ENCODE results near the gene POLR2B.
"Not testable (repeated sequence)": the region's sequence is repeated elsewhere in the genome, so short reads cannot be mapped to it uniquely, and the experiment has no call there.

POLR2B gene

GRCh38 chr4:56986952-56987351, 8.3 kb downstream of the POLR2B start:
- no peak for DNase-seq (ENCODE audit: low read depth in 2 of 2)

- no peak for DNase-seq (ENCODE audit: low read depth in 2 of 2)
Observed at GRCh38 chr4:56990109-56990905, 11.6 kb downstream of the POLR2B start.

GRCh38 chr4:56995525-56995924, 16.8 kb downstream of the POLR2B start:
- DNase-seq (ENCODE audit: low read depth in 2 of 2): no peak

DNA sequence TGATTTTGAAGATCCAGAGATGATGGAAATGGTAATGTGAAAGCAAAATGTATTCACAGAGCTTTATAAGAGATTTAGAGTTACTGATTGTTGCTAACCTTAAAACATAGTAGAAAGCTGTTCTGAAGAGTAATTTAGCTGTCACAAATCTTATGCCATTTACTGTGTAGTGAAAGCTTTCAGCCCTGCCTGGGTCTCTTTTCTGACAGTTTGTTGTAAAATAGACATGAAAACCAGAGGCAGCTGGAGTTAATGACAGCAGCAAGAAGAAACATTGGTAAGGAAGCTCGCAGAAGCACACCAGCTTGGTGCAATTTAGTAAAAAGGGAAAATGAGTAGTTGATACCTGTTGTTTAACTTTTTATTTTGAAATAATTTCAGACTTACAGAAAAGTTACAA, 21.1 kb downstream of the POLR2B start:
- no peak for DNase-seq (ENCODE audit: low read depth in 2 of 2)

DNA sequence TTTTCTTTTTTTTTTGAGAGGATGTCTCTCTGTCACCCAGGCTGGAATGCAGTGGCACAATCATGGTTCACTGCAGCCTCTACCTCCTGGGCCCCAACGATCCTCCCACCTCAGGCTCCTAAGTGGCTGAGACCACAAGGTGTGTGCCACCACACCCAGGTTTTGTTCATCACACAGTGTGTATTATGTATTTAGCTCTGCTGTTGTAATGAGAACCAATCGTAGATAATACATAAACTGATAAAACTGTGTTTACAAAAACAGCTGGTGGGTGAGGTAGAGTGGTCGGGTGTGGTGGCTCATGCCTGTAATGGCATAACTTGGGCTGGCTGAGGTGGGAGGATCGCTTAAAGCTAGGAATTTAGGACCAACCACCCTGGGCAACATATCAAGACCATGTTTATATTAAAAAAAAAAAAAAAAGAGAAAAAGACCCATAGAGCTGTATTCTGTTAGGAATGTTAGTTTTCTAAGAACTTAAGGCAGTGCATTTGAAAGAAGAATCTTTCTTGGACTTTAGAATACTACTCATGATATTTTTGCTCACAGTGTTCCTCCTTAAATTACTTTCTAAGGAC, 34.9 kb downstream of the POLR2B start:
- DNase-seq (ENCODE audit: low read depth in 2 of 2): no peak

- DNase-seq (ENCODE audit: low read depth in 2 of 2): no peak
Observed at GRCh38 chr4:57018980-57019379, 40.3 kb downstream of the POLR2B start.

DNA sequence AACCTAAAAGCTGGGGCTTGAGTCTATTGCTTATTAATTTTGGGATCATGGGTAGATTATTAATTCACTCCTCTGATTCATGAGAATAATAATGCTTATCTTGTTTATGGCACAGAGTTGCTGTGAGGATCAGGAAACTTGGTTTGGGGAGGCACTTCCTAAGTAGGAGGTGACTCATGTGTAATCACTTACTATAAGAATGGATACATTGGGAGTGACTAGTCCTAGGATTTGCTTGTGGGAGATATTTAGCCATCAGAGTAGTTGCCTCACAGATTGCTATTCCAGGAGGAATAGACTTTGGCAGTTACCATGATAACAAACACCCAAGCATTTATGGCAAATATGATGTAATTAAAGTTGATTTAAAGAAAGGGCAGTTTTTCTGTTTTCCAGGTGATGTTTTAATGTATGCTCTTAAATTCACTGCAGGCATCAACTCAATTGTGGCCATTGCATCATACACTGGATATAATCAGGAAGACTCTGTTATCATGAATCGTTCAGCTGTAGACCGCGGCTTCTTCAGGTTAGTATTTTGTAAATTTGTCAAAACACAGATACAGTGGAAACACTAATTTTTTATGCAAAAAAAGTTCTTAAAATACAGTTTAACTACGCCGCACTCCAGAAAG, 41.9 kb downstream of the POLR2B start:
- no peak for DNase-seq (ENCODE audit: low read depth in 2 of 2)

- DNase-seq (ENCODE audit: low read depth in 2 of 2): no peak
Observed at GRCh38 chr4:57023104-57023503, 44.4 kb downstream of the POLR2B start.

DNA sequence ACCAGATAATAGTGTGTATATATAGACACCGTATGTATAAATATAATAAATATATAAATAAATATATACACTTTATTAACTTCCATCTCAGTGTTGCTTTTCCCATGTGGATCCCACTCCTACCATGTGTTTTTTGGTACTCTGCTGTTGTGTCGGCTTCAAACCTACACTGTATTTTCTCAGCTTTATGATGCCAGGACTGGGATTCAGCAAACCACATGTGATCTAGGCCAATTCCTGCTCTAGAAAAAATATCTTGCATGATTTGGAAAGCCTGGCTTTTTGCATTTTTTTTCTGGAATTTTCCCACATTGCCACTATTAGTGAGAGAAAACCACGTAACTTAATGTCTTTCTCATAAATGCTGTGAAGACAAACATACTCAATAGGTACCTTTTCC, 55.8 kb downstream of the POLR2B start:
- no peak for DNase-seq (ENCODE audit: low read depth in 2 of 2)

GRCh38 chr4:57037982-57038604, 59.4 kb downstream of the POLR2B start:
- DNase-seq (ENCODE audit: low read depth in 2 of 2): no peak

DNA sequence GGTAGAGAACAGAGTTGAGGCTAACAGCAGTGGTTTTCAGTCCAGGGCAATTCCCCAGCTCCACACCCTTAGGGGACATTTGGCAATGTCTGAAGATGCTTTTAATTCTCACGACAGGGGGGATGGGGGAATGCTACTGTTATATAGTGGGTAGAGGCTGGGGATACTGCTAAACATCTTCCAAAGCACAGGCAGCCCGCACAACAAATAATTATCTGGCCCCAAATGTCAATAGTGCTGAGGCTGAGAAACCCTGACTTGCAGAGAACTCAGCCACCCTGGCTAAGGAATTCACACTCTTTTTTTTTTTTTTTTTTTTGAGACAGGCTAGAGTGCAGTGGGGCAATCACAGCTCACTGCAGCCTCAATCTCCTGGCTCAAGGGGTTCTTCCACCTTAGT, 60.6 kb downstream of the POLR2B start:
- no peak for DNase-seq (ENCODE audit: low read depth in 2 of 2)

DNA sequence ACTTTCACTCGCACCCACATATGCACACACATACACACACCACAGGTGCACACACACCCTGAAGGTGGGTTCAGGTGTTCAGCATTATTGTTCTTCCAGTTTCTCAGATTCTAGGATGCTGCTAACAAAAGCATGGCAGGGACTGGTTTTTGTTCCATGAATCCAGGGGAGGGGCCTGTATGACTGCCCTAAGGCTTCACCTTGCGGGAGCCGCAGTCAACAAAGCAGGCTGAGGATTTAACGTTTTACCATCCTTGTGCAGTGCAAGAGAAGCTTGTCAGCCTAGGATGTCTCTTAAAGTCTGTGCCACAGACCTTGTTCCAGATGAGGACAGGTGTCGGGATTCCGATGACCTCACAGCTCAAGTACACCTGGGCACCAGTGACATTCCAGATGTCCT, 61.8 kb downstream of the POLR2B start:
- no peak for DNase-seq (ENCODE audit: low read depth in 2 of 2)

- no peak for DNase-seq (ENCODE audit: low read depth in 2 of 2)
Observed at GRCh38 chr4:57041020-57041419, 62.3 kb downstream of the POLR2B start.

GRCh38 chr4:57042711-57043169, 64.0 kb downstream of the POLR2B start:
- DNase-seq (ENCODE audit: low read depth in 2 of 2): no peak

- no peak for DNase-seq (ENCODE audit: low read depth in 2 of 2)
Observed at GRCh38 chr4:57043347-57044251, 64.9 kb downstream of the POLR2B start.

- no peak for DNase-seq (ENCODE audit: low read depth in 2 of 2)
Observed at GRCh38 chr4:57044279-57044678, 65.6 kb downstream of the POLR2B start.

GRCh38 chr4:57044996-57045395, 66.3 kb downstream of the POLR2B start:
- no peak for DNase-seq (ENCODE audit: low read depth in 2 of 2)

GRCh38 chr4:57047046-57047445, 68.3 kb downstream of the POLR2B start:
- not testable (repeated sequence) for DNase-seq (ENCODE audit: low read depth in 2 of 2)

- no peak for DNase-seq (ENCODE audit: low read depth in 2 of 2)
Observed at GRCh38 chr4:57048590-57049304, 70.1 kb downstream of the POLR2B start.

DNA sequence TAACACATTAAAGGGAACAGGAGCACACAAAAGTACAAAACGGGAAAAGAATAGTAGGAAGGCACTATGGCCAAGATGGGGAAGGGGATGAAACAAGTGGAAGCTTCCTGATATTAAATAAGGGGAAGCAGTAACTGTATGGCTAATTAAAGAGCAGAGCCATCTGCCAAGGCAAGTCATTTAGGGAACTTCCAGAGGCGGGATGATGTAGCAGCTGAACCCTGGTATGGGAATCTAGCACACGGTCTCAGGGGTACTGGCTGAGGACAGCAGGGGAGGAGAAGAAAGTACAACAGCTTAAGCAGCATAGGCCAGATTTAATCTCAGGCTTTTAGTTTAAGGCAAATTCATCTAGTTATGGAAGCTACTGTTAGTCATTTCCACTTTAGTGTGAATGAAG, 72.4 kb downstream of the POLR2B start:
- no peak for DNase-seq (ENCODE audit: low read depth in 2 of 2)

GRCh38 chr4:57051524-57051923, 72.8 kb downstream of the POLR2B start:
- DNase-seq (ENCODE audit: low read depth in 2 of 2): no peak

All from stimulated activated CD8-positive, alpha-beta memory T cell treated with anti-CD3 and anti-CD28 coated beads, Interleukin-2, amount 100 ng/mL, for 1 hour (primary cell).